Fibroblast of skin of abdomen (primary cell): Measurements from ENCODE around the gene KCTD21.
"Not testable (repeated sequence)": the region's sequence is repeated elsewhere in the genome, so short reads cannot be mapped to it uniquely, and the experiment has no call there.

Experiments
- DNase-seq: peaks from one replicate; pipeline ENCODE4 v3.0.0-alpha.2; 2013

Gene KCTD21

DNA sequence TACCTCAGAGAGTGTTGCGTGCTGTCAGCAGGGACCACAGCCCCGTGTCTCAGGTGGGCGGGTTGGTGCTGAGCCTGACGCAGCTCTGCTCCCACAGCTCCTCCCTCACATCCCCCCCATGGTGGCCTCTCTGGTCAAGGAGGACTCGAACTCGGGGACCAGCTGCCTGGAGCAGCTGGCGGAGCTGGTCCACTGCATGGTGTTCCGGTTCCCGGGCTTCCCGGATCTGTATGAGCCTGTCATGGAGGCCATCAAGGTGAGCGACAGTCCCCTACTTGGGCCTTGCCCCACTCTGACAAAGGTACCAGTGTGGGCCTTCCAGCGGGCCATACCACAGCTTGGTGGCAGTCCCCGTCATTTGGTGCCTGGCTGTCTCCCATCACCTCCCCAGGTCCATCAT is 12.1 kb upstream of the KCTD21 start:
- DNase-seq, result no peak

DNA sequence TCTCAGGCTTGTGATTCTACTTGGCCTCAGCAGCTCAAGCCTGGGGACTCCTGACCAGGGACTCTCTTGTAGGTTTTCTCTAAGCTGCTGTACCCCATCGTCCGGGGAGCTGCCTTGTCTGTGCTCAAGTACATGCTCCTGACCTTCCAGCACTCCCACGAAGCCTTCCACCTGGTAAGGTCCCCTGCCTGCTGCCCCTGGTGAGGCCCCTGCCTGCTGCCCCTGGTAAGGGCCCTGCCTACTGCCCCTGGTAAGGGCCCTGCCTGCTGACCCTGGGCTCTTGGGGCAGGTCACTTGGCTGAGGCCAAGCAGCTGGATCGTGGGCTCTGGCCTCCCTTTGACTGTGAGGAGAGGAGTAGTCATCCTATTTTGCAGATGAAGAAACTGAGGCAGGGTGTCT is 11.6 kb upstream of the KCTD21 start:
- no peak for DNase-seq

GRCh38 chr11:78199653-78200015 is 11.2 kb upstream of the KCTD21 start:
- DNase-seq, result no peak

DNA sequence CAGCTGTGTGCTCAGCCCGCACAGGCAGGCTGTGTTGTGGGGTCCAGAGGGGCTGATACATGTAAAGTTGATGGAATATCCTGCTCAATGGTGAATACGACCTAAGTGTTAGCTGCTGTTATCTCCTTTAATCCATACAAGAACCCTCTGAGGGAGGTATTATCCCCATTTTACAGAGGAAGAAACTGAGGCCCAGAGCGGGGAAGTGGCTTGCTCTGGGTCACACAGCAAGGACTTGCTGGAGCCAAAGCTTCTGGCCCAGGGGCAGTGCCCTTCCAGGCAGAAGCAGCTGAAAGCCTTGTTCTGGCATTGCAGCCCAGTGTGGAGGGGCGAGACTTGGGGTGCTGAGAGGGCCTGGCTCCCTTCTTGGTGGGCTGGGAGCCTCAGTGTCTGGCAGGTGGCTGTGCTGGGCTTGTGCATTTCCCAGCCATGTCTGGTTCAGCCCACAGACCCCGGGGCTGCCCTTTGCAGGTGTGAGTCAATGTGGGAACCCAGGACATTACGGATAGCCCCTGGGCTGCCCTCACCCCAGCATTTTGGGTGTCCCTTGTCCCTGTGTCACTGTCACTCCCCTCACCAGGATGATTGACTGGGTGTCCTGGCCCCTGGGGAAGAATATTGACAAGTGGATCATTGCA is 10.7 kb upstream of the KCTD21 start:
- no peak for DNase-seq

DNA sequence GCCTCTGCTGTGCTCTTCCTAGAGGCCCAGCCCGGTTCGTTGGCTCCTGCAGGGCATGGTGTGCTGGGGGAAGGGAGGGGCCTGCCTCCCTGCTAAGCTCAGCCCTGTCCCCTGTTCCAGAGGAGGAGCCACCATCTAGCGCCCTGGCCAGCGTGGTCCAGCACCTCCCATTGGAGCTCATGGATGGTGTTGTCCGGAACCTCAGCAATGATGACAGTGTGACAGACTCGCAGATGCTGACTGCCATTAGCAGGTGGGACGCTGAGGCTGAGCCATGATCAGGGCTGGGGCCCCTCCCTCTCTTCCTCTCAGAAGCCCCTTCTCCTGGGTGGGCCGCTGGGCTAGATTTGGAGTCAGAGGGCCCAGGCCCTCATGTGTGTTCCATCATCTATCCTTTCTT is 9.4 kb upstream of the KCTD21 start:
- no peak for DNase-seq

- DNase-seq, result no peak
Measured at GRCh38 chr11:78196661-78197091, 8.2 kb upstream of the KCTD21 start.

GRCh38 chr11:78195917-78196560 is 7.6 kb upstream of the KCTD21 start:
- DNase-seq, result peak; percentile 28

GRCh38 chr11:78194490-78194889 is 6.1 kb upstream of the KCTD21 start:
- DNase-seq, result no peak

GRCh38 chr11:78193806-78194205 is 5.4 kb upstream of the KCTD21 start:
- DNase-seq, result no peak

- no peak for DNase-seq
Measured at GRCh38 chr11:78192911-78193351, 4.5 kb upstream of the KCTD21 start.

DNA sequence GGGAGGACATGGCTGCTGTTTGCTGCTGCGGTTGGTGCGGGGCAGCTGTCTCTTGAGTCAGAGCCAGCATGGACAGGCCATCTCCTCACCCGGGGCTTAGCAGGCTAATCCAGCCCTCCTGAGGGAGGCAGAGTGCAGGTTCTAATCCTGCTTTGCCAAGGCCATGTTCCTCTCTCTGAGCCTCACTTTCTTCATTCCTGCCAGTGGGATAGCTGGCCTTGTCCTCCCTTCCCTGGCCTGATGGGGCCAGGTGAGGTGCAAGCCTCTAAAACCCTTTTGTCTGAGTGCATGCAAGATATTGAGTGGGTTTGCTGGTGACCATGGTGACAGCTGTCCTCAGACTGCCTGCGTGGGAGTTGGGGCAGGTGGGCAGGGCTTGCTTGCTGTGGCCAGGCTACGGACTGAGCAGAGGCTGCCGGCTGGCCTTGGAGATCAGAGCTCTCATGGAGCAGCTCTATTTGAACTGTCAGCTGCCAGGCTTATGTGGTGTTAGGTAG is 3.8 kb upstream of the KCTD21 start:
- DNase-seq, result no peak

- DNase-seq, result no peak
Measured at GRCh38 chr11:78190871-78191538, 2.6 kb upstream of the KCTD21 start.

DNA sequence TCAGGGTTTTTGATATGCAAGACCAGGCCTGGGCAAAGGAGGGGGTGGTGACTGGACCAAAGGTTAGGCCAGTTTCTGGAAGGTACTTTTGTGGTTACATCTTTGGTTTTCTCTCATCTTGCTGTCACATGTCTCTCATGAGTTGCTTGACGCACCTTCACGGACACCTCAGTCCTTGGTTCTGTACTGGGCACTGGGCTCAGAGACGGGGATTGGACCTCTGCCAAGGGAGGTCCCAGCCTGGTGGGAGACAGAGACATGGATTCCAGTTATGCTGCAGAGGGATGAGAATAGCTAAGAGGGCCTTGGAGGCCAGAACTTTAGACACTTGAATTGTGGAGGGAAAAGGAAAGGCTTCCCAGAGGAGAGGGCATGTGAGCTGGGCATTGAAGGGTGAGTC is 1.9 kb upstream of the KCTD21 start:
- DNase-seq, result no peak

GRCh38 chr11:78189851-78190250 is 1.4 kb upstream of the KCTD21 start:
- no peak for DNase-seq

GRCh38 chr11:78189174-78189724 is 823 bp upstream of the KCTD21 start:
- no peak for DNase-seq

DNA sequence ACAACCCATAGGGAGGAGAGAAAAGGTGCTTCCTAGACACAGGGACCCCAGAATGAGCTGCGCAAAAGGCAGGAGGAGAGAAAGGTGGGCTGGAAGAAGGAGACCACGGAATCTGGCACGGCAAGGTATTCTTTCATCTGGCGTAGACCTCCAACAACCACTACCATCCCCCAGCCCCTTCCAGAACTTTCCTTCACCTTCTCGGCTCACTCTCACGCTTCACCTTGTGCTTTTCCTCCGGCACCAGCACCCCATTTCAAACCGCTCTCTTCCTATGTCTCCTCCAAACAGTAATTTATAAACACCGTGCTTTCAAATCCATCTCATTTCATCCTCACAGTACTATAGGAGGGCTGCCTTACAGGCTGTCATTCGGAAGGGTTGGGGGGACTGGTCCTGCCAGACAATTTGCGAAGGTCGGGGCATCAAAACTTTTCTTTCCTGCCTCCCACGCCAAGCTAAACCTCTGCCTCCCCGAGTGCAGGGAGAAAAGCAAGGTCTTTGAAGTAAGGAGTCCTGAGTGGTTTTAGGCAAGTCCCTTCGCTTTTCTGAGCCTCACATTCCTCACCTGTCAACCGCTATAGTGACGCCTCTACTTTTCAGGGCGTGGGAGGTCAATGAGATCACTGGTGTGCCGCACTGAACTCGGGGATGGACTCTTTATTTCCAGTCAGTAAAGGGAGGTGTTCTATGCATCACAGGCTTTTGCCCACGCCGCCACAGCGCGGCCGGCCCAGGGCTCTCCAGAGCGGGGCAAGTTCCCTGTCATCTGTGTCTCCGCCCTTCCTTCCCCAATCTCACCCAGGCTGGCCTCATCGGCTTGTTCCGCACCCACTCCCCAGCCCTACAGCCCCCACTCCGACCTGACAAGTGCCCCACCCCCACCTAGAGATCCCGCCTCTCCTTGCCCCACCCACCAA is 800 bp downstream of the KCTD21 start:
- DNase-seq, result peak; percentile 6

DNA sequence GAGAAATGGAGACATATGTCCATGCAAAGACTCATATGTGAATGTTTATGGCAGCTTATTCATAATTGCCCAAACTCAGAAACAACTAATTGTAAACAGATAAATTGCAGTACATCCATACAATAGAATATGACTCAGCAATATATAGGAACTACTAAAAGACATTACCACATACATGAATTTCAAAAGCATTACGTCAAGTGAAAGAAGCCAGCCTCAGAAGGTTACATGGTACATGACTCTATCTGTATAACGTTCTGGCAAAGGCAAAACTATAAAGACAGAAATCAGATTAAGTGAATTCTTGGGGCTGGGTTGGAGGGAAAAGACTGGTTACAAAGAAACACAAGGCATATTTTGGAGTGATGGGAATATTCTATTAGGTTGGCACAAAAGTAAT is 7.2 kb downstream of the KCTD21 start:
- DNase-seq, result peak; percentile 61

GRCh38 chr11:78180751-78181150 is 7.7 kb downstream of the KCTD21 start:
- DNase-seq, result no peak

- DNase-seq, result no peak
Measured at GRCh38 chr11:78179459-78180071, 8.9 kb downstream of the KCTD21 start.

DNA sequence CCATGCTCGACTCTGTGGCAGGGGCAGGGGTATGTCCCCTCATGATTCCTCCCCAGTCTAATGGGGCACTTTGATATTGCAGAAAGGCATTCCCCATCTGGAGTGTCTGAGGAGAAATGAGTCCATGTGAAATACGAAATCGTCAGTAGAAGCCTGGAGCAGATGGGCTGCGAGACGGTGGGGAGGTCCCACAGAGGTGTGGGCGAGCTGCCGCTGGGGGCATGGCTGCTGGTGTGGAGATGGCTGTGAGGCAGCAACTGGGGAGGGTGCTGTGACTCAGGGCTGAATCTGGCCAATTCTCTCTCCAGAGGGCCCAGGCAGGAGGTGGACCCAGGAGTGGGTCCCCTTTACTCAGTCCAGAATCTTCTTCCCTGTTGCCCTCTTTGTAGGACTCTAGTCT is 11.2 kb downstream of the KCTD21 start:
- no peak for DNase-seq

DNA sequence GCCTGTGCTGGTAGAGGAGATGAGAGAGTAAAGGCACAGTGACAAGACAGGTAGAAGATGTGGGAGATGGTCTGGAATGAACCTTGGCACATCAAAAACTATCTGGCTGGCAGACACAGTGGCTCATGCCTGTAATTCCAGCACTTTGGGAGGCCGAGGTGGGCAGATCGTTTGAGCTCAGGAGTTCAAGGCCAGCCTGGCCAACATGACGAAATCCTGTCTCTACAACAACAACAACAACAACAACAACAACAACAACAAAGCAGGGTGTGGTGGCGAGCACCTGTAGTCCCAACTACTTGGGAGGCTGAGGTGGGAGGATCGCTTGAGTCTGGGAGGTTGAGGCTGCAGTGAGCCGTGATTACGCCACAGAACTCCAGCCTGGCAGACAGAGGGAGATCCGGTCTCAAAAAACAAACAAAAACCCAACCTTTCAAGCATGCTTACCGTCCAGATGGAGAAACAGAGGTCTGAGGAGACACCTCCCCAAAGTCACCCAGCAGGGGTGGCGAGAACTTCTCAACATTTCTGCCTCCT is 11.8 kb downstream of the KCTD21 start:
- DNase-seq, result no peak

DNA sequence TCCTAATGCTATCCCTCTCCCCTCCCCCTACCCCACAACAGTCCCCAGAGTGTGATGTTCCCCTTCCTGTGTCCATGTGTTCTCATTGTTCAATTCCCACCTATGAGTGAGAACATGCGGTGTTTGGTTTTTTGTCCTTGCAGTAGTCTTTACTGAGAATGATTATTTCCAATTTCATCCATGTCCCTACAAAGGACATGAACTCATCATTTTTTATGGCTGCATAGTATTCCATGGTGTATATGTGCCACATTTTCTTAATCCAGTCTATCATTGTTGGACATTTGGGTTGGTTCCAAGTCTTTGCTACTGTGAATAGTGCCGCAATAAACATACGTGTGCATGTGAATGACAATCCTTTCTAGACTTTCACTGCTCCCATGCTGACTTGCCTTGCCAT is 12.6 kb downstream of the KCTD21 start:
- DNase-seq, result not testable (repeated sequence)
